ENCODE measurements around the gene PSME3. TPM values are rescaled to one million over a fixed set of nuclear protein-coding genes. Genes with fewer than 3 reads are reported as not detected.
A peak's percentile ranks its signal among the peaks of the same experiment; 100 is the strongest.

The PSME3 gene
- total RNA-seq, 6 experiments from 2014 or later, result 33.6 to 72.1 (median 42.8) TPM

DNA sequence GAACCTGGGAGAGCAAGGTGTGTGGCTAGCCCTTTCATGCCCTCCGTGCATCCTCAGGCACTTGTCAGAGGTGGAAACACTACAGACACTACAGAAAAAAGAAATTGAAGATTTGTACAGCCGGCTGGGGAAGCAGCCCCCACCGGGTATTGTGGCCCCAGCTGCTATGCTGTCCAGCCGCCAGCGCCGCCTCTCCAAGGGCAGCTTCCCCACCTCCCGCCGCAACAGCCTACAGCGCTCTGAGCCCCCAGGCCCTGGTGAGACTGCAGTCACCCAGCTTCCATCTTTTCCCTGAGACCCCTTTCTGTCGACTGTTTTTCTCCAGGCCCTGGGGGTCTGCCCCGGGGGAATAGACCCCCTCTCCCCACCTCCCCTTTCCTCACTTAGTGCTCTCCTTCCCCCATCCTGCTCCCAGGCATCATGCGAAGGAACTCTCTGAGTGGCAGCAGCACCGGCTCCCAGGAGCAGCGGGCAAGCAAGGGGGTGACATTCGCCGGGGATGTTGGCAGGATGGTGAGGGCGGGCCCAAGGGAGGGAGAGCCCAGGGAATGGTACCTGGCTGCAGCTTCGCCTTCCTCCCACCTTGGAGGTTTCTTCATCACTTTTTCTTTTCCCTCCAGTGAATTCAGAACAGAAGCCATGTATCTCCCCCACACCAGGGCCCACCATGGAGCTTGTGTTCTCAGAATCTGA lies 37.0 kb upstream of the PSME3 start:
- 100% methylated on average over 3 of the region's 18 CpGs for WGBS (ENCODE audit: insufficient coverage, low coverage, low lambda C conversion rate, missing lambda C conversion rate)
- Histone ChIP-seq H3K4me1 (peaks cover 0 to 19% (median 2%) of the 10 kb centered on the region in 4 donors), H3K27ac (no peak overlapping the region)

DNA sequence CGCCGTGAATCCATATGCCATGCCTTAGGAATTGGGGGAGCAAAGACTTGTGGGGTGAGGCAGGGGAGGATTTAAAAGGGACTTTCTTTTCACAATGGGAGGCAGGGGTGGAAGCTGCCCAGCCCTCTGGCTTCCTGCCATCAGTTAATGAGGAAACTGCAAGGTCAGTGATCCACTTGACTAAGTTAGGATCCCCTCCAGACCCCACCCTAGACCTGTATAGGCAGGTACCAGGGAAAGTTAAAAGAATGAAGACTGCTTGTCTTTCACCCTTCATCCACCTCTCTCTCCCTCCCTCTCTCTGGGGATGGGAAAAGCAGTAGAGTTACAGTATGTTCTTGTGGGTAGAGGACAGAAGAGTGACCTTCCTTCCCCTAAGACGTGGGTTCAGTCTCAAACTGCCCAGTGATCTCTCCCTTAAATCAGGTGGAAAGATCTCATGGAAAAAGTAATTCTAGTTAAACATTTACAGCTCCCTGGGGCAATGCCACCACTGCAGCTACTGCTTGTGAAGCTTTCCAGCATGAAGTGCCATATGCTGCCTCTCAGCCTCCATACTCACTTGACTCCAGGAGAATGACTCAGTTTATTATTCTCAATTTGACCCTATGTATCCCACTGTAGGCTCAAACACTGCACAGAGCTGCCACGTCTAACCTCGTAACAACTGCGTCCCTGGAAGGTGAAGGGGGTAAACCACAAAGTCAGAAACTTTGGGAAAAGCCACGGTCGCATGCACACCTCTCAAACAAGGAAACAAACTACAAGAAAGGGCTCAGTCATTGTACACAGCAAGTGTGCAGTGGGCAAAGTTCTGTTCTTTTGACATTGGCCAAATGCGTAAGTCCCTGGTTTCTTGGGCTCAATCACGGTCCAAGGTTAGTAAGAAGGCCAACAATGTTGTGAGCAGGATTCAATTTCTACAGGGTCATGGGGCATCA lies 35.9 kb upstream of the PSME3 start:
- Histone ChIP-seq H3K27me3 (no peaks in the 10 kb centered on the region), H3K4me3 (peak overlapping the region; percentile 76 to 94 (median 81)), H3K36me3 (no peaks in the 10 kb centered on the region), H3K4me1 (peaks cover 0 to 11% (median 2%) of the 10 kb centered on the region in 4 donors), H3K27ac (peak overlapping the region; percentile 74 to 88 (median 81)), H3K9me3 (no peaks in the 10 kb centered on the region)
- DNase-seq (peak in 1 of 3 donors; percentile 66), ATAC-seq (peak; percentile 71 to 82 (median 76))
- WGBS (ENCODE audit: insufficient coverage, low coverage, low lambda C conversion rate, missing lambda C conversion rate), result 52% methylated on average over 10 of the region's 10 CpGs
- TF ChIP-seq, protein P1, sequence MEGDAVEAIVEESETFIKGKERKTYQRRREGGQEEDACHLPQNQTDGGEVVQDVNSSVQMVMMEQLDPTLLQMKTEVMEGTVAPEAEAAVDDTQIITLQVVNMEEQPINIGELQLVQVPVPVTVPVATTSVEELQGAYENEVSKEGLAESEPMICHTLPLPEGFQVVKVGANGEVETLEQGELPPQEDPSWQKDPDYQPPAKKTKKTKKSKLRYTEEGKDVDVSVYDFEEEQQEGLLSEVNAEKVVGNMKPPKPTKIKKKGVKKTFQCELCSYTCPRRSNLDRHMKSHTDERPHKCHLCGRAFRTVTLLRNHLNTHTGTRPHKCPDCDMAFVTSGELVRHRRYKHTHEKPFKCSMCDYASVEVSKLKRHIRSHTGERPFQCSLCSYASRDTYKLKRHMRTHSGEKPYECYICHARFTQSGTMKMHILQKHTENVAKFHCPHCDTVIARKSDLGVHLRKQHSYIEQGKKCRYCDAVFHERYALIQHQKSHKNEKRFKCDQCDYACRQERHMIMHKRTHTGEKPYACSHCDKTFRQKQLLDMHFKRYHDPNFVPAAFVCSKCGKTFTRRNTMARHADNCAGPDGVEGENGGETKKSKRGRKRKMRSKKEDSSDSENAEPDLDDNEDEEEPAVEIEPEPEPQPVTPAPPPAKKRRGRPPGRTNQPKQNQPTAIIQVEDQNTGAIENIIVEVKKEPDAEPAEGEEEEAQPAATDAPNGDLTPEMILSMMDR (IDR thresholded peaks at IDR 0.05), result no peak
- peak; percentile 79 for TF ChIP-seq POLR2A (IDR thresholded peaks at IDR 0.05)
- intact Hi-C loops (cut with DNase I), result no loop called here

More for the DNA sequence above, 37.0 kb upstream of the PSME3 start:
- Histone ChIP-seq H3K27me3 (no peaks in the 10 kb centered on the region), H3K4me3 (no peak overlapping the region), H3K9me3 (no peaks in the 10 kb centered on the region), H3K36me3 (no peaks in the 10 kb centered on the region)
- no peak for DNase-seq
- ATAC-seq, result no peak
- intact Hi-C loops (cut with DNase I), result no loop called here
- TF ChIP-seq POLR2A (IDR thresholded peaks at IDR 0.05), result no peak
- TF ChIP-seq, protein P1 (IDR thresholded peaks at IDR 0.05), result no peak

DNA sequence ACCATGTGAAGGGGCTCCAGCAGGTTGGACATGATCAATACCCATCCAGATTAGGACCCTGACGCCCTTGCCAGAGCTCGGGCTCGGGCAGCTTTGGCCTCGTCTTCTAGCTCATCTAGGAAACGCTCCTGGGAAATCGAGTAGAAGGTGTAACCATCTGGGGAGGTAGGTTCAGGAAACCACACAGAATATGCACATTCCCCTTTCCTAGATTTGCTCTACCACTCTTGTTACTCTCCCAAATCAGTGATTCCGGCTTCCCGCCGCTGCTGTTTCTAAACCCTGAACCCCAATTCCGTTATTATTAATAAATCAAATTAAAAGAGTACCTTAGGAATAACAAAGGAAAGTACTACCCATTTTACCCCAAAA lies 35.2 kb upstream of the PSME3 start:
- peak; percentile 3 to 34 (median 5) for ATAC-seq
- Histone ChIP-seq H3K27ac (peak overlapping the region; percentile 74 to 88 (median 81)), H3K27me3 (no peaks in the 10 kb centered on the region), H3K4me3 (peak overlapping the region; percentile 76 to 94 (median 81)), H3K36me3 (no peaks in the 10 kb centered on the region), H3K4me1 (peaks cover 0 to 11% (median 2%) of the 10 kb centered on the region in 4 donors), H3K9me3 (no peaks in the 10 kb centered on the region)
- intact Hi-C loops (cut with DNase I), result no loop called here
- DNase-seq, result no peak
- no peak for TF ChIP-seq POLR2A (IDR thresholded peaks at IDR 0.05)
- TF ChIP-seq, protein P1 (IDR thresholded peaks at IDR 0.05), result no peak
- 6% methylated on average over 7 of the region's 10 CpGs for whole genome bisulfite sequencing (ENCODE audit: insufficient coverage, low coverage, low lambda C conversion rate, missing lambda C conversion rate)

DNA sequence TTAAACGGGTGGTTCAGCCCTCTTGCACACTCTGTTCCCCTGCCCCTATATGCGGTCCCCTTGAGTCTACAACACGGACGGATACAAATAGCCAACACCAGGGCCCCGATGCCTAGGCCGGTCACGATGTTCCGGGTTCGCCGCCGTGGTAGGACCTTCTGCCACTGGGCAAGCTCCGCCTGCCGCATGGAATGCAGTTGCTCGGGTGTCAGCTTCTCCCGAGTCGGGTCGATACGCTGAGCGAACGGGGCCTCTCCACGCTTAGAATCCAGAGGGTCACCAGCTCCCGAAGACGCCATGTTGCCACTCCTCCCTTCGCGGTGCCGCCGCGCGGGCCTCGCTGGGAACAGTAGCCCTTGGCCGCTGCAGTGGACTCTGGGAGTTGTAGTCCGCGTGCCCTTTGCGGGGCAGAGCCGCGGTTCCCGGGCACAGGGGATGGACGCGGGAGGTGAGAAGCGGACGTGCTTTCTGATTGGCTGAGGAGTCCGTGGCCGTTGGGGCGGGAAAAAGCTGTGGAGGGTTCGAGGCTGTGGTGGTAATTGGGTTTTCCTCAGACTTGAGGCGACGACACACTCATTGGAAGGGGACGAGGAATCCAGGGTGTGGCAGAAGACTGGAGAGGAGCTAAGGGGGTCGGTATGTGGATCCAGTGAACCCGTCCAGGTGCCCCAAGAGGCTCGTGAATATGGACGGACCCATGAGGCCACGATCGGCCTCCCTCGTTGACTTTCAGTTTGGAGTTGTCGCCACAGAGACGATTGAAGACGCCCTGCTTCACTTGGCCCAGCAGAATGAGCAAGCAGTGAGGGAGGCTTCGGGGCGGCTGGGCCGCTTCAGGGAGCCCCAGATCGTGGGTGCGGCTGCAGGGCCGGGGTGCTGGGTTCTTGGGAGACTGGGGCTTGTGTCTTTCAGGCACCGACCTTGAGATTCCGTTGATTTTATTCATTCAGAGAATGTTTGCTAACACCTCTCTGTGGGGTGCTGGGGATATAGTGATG lies 34.5 kb upstream of the PSME3 start, which contains the start of the genes CNTD1 and COA3:
Gene CNTD1 (plus strand): TSS at position 479 of the 998 bp plus-strand sequence. CDS start 207 bp downstream, at position 686.
Gene COA3 (minus strand): TSS at position 322 of the 998 bp plus-strand sequence. CDS start 23 bp downstream, at position 299.
- Histone ChIP-seq H3K27ac (peak within 1 kb of the TSS; percentile 74 to 88 (median 81)), H3K27me3 (no peaks in the 10 kb centered on the region), H3K4me3 (peak within 1 kb of the TSS; percentile 76 to 94 (median 81)), H3K4me1 (peaks cover 0 to 11% (median 2%) of the 10 kb centered on the region in 4 donors), H3K36me3 (no peaks in the 10 kb centered on the region), H3K9me3 (no peaks in the 10 kb centered on the region)
- TF ChIP-seq, protein P1 (IDR thresholded peaks at IDR 0.05), result peak in 1 of 4 donors; percentile 10
- TF ChIP-seq POLR2A (IDR thresholded peaks at IDR 0.05), result peak; percentile 39
- DNase-seq (peak; percentile 87 to 92 (median 90)), ATAC-seq (peak; percentile 92 to 94 (median 92))
- 6% methylated on average over 30 of the region's 66 CpGs for WGBS (ENCODE audit: insufficient coverage, low coverage, low lambda C conversion rate, missing lambda C conversion rate)
- intact Hi-C loops (cut with DNase I), result no loop called here

Measured in right lobe of liver (tissue), 6 donors.